Epithelial cell of esophagus (primary cell): Measurements from ENCODE around the gene IFI27L1.

ENCODE experiments used
- DNase-seq: peaks from one replicate; pipeline ENCODE4 v3.0.0; 2010; ENCODE audit warnings: low read depth
- H3K4me3 ChIP-seq: 2 replicates; pipeline ENCODE4 v1.5.1; 2011; ENCODE audit warnings: mild to moderate bottlenecking, low read length, control low read depth
- TF ChIP-seq, protein P1 (sequence below): IDR thresholded peaks from 2 replicates; pipeline ENCODE4 v1.5.1; 2011; ENCODE audit warnings: low read depth, mild to moderate bottlenecking, low read length, control low read depth, inconsistent platforms; ENCODE audit not compliant: insufficient read depth; ENCODE audit errors: missing control alignments

Gene IFI27L1

DNA sequence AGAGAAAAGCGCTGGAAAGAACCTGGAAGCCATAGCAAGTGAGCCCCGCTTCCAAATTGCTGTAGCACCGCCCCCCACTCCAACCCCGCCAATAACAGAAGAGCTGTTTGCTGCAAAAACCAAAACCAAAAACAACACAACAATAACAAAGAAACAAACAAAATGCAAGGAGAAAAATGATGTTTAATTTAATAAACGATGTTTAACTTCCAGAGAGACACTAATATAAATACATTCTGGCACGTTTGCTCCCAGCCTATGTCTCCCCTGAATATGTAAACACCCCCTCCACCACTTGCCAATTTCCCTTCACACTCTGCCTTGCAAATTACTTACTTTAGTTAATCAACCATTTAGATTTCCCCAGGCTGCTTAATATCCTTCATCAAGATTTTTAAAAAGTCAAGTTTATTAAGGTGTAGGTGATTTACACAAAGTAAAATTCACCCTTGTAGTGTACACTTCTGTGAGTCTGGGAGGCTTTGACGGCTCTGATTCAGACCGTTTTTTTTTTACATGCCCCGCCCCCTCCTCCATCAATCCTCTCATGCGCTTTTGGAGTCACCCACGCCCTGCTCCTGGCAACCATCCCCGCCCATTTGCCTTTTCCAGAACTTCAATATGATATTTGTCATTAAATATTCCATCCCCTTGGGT is 48.8 kb downstream of the IFI27L1 start:
- peak overlapping the region; percentile 55 for H3K4me3 ChIP-seq
- TF ChIP-seq, protein P1, sequence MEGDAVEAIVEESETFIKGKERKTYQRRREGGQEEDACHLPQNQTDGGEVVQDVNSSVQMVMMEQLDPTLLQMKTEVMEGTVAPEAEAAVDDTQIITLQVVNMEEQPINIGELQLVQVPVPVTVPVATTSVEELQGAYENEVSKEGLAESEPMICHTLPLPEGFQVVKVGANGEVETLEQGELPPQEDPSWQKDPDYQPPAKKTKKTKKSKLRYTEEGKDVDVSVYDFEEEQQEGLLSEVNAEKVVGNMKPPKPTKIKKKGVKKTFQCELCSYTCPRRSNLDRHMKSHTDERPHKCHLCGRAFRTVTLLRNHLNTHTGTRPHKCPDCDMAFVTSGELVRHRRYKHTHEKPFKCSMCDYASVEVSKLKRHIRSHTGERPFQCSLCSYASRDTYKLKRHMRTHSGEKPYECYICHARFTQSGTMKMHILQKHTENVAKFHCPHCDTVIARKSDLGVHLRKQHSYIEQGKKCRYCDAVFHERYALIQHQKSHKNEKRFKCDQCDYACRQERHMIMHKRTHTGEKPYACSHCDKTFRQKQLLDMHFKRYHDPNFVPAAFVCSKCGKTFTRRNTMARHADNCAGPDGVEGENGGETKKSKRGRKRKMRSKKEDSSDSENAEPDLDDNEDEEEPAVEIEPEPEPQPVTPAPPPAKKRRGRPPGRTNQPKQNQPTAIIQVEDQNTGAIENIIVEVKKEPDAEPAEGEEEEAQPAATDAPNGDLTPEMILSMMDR = no peak
- DNase-seq = peak; percentile 77

DNA sequence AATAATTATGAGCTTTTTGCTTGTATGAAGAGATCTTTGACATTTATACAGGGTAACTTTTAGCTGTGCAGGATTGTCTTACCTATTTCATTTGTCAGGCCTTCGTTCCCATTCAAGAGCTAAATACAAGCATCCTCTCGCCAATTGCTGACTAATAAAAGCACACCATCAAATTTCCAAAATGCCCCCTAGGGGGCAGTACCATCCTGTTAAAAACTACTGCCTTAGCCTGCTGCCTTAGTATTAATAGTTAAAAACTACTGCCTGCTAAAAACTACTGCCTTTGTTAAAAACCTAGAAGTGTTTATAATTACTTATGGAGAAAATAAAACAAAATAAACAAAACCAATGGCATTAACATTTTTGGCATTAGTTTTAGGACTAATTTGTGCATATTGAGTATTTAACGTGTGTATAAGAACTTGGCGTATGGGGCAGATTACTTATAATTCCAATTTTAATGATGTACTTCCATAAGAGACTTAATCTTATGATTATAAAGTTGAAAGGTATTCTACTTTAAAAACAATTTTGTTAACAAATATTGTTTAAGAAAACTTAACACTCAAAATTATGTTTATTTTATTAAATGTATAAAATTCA is 51.3 kb downstream of the IFI27L1 start:
- DNase-seq = peak; percentile 77
- H3K4me3 ChIP-seq = no peak overlapping the region
- TF ChIP-seq, protein P1 = peak; percentile 76

DNA sequence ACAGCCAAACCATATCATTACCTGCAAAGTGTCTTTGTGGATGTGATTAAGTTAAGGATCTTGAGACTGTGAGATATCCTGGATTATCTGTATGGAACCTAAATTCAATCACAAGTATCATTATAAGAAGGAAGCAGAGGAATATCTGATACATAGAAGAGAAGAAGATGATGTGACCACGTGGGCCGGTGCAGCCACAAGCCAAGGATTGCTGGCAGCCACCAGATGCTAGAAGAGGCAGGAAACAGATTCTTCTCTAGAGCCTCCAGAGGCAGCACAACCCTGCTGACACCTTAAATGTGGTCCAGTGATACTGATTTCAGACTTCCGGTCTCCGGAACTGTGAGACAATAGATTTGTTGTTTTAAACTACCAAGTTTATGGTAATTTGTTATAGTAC is 54.4 kb downstream of the IFI27L1 start:
- TF ChIP-seq, protein P1 = no peak
- DNase-seq = no peak
- H3K4me3 ChIP-seq = no peak overlapping the region

DNA sequence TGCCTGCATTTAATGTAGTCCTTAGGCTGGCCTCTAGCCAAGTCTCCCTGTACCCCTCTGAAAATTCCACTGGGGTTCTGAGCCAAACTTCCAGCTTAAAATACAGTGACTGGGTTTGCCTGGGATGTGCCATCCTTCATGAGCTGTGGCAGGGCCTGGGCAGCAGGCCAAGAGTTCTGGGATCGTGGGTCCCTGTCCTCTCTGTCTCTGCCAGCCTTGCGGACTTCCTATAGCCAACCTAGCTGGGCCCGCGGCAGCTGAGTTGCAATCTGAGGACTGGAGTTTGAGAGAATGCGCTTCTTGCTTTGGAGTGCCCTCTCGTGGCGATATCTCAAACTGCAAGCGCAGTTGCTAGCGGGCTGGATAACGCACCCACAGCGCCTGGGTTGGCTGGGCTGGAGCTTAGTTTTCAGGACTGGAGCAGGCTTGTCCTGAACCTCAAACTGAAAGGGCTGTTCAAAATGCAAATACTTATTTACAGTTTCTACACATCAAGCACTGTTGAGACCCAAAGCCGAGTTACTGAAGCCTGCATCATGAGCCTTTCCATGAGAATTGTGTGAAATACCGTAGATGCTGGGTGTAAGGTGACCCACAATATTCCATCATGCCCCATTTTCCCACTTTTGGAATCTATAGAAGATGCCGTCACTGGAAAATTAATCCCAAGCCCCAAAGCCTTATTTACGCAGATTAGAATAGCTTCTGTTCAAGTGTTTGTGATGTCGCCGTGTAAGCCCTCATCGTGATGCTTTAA is 55.6 kb downstream of the IFI27L1 start:
- H3K4me3 ChIP-seq = no peak overlapping the region
- DNase-seq = peak; percentile 84
- TF ChIP-seq, protein P1 = peak; percentile 97

DNA sequence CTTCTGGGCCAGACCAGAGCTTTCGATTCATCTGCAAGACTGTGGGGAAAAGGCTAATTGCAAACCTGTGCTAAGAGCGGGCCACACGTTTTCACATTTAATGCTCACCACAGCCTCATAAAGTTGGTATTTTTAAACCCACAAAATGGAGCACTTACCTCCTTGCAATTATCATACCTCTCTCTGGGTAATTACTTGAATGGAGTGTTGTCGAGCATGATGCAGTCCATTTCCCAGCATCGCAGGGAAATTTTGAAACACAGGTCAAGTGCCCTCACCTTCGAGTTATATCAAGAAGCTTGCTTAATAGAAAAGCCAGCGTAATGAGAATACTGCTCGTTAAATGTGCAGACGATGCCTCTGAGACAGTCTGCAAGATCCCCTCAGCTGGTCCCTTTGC is 57.1 kb downstream of the IFI27L1 start:
- no peak overlapping the region for H3K4me3 ChIP-seq
- no peak for DNase-seq
- TF ChIP-seq, protein P1 = no peak

DNA sequence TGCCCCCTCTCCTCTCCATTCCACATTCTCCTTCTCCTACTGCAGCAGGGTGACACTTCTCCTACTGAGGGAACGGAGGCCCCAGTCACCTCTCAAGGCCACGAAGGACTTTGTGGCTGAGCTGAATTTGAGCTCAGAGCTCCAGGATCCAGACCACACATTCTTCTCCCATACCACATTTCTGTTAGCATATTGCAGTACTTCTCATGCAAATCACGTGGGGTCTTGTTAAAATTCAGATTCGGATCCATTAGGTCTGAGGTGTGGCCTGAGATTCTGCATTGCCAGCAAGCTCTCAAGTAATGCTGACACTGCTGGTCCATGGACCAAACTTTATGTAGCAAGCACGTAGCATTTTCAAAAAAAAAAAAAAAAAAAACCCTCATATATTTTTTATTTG is 57.9 kb downstream of the IFI27L1 start:
- no peak overlapping the region for H3K4me3 ChIP-seq
- TF ChIP-seq, protein P1 = no peak
- no peak for DNase-seq

DNA sequence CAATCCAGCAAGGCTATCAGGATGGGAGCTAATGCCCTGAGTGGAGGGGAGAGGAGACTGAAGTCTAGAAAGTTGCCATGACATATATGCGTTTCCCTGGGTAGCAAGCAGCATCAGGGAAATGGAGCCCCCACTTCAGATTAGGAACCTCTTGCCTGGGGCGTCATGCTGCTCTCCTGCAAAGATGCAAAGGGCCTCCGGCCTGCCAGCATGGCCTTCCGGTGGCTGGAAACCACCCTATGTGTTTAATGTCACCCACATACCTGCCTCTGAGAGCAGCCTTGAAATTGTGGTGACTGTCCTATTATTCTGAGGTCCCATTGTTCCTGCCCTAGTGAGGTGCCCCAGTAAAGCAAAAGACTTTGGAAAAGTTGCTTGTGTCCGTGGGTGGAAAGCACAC is 58.3 kb downstream of the IFI27L1 start:
- TF ChIP-seq, protein P1 = no peak
- no peak for DNase-seq
- no peak overlapping the region for H3K4me3 ChIP-seq
